HepG2 (cell line): ENCODE data around the gene PLA2G2E. TPM values are rescaled to one million over a fixed set of nuclear protein-coding genes. Genes with fewer than 3 reads are reported as not detected.

Experiments
- GABPB1 ChIP-seq: IDR thresholded peaks from 2 replicates; pipeline ENCODE4 v1.6.1; 2016; ENCODE audit warnings: mild to moderate bottlenecking, missing genetic modification reagents, moderate library complexity, missing compliant biosample characterization
- GATAD2A ChIP-seq: IDR thresholded peaks from 2 replicates; pipeline ENCODE4 v1.6.1; 2016
- HDAC1 ChIP-seq: sonication (generic); formaldehyde crosslinking; IDR thresholded peaks from 2 replicates; pipeline ENCODE4 v1.5.1; 2020; ENCODE audit warnings: mild to moderate bottlenecking, missing genetic modification reagents
- HOXA3 ChIP-seq: sonication (generic); formaldehyde crosslinking; IDR thresholded peaks from 2 replicates; pipeline ENCODE4 v1.5.0; 2020; ENCODE audit warnings: missing genetic modification reagents
- IRF1 ChIP-seq: sonication (generic); formaldehyde crosslinking; IDR thresholded peaks from 2 replicates; pipeline ENCODE4 v1.4.0; 2020; ENCODE audit warnings: low read depth, mild to moderate bottlenecking, missing genetic modification reagents
- KDM3A ChIP-seq: IDR thresholded peaks from 2 replicates; pipeline ENCODE4 v1.6.1; 2018; ENCODE audit warnings: low read depth, missing compliant biosample characterization
- KDM4B ChIP-seq: sonication (generic); formaldehyde crosslinking; IDR thresholded peaks from 2 replicates; pipeline ENCODE4 v1.4.0; 2020; ENCODE audit warnings: missing genetic modification reagents
- KMT2B ChIP-seq: IDR thresholded peaks from 2 replicates; pipeline ENCODE4 v1.6.1; 2016; ENCODE audit warnings: missing genetic modification reagents, missing compliant biosample characterization
- PAXIP1 ChIP-seq: sonication (generic); formaldehyde crosslinking; conservative IDR thresholded peaks from 2 replicates; pipeline ENCODE4 v1.4.0; 2020; ENCODE audit warnings: mild to moderate bottlenecking, missing genetic modification reagents, moderate library complexity
- REXO4 ChIP-seq: sonication (generic); formaldehyde crosslinking; IDR thresholded peaks from 2 replicates; pipeline ENCODE4 v1.8.0; 2022; ENCODE audit warnings: missing genetic modification reagents, mild to moderate bottlenecking, borderline replicate concordance
- SKI ChIP-seq: fragments of 450-650 bp; IDR thresholded peaks from one replicate; pipeline ENCODE4 v1.6.1; 2018; ENCODE audit warnings: mild to moderate bottlenecking; ENCODE audit not compliant: partially characterized antibody
- TFAP4 ChIP-seq: sonication (generic); IDR thresholded peaks from 2 replicates; pipeline ENCODE4 v1.6.1; 2016; ENCODE audit warnings: low read depth, borderline replicate concordance
- ZBTB8A ChIP-seq: sonication (generic); formaldehyde crosslinking; IDR thresholded peaks from 2 replicates; pipeline ENCODE4 v1.4.0; 2020; ENCODE audit warnings: mild to moderate bottlenecking, low read depth, missing genetic modification reagents, borderline replicate concordance
- ZFP90 ChIP-seq: sonication (generic); formaldehyde crosslinking; IDR thresholded peaks from 2 replicates; pipeline ENCODE4 v1.8.0; 2022; ENCODE audit warnings: missing genetic modification reagents, mild to moderate bottlenecking, inconsistent platforms, borderline replicate concordance
- ZFYVE20 ChIP-seq: sonication (generic); formaldehyde crosslinking; IDR thresholded peaks from 2 replicates; pipeline ENCODE4 v1.8.0; 2023; ENCODE audit warnings: low read depth, mild to moderate bottlenecking, moderate library complexity, missing genetic modification reagents, borderline replicate concordance
- ZNF264 ChIP-seq: sonication (generic); formaldehyde crosslinking; IDR thresholded peaks from 2 replicates; pipeline ENCODE4 v1.4.0; 2020; ENCODE audit warnings: missing genetic modification reagents
- ZNF275 ChIP-seq: sonication (generic); formaldehyde crosslinking; IDR thresholded peaks from 2 replicates; pipeline ENCODE4 v1.8.0; 2022; ENCODE audit warnings: missing genetic modification reagents, mild to moderate bottlenecking, inconsistent platforms, borderline replicate concordance
- ZNF350 ChIP-seq: sonication (generic); formaldehyde crosslinking; IDR thresholded peaks from 2 replicates; pipeline ENCODE4 v1.4.0; 2020; ENCODE audit warnings: mild to moderate bottlenecking, low read depth, missing genetic modification reagents, borderline replicate concordance
- ZNF382 ChIP-seq: sonication (generic); formaldehyde crosslinking; IDR thresholded peaks from 2 replicates; pipeline ENCODE4 v1.5.0; 2020; ENCODE audit warnings: missing genetic modification reagents, mild to moderate bottlenecking, borderline replicate concordance
- ZNF451 ChIP-seq: sonication (generic); formaldehyde crosslinking; IDR thresholded peaks from 2 replicates; pipeline ENCODE4 v1.5.0; 2020; ENCODE audit warnings: mild to moderate bottlenecking, missing genetic modification reagents
- ZNF576 ChIP-seq: sonication (generic); formaldehyde crosslinking; IDR thresholded peaks from 2 replicates; pipeline ENCODE4 v1.4.0; 2020; ENCODE audit warnings: mild to moderate bottlenecking, missing genetic modification reagents
- polyA plus RNA-seq, 8 experiments: library from polyadenylated mRNA; depleted of rRNA in 3 of 8; stranded (reverse) in 7 of 8; unstranded in 1 of 8; fragments of >200 nt; fragmentation: Illumina TruSeq in 4 of 8; extraction: Trizol in 4 of 8; gene quantifications; 2 replicates each; pipeline versions ENCODE4 v1.2.1 to v1.2.3, GENCODE V29; 2011 to 2016; ENCODE audit warnings: low read depth in 4 of 8, missing spikeins in 1 of 8, mixed read lengths in 1 of 8; ENCODE audit not compliant: insufficient read depth in 1 of 8
- total RNA-seq, 5 experiments: library from RNA; depleted of rRNA; stranded (reverse); fragments of >200 nt; fragmentation: Illumina TruSeq; extraction: Trizol; gene quantifications; 2 replicates each; pipeline ENCODE4 v1.2.3, GENCODE V29; 2016; ENCODE audit warnings: low read depth in 1 of 5
- TF ChIP-seq, protein P1 (sequence below): sonication (generic); formaldehyde crosslinking; IDR thresholded peaks from 2 replicates; pipeline ENCODE4 v1.4.0; 2020; ENCODE audit warnings: mild to moderate bottlenecking, missing genetic modification reagents

Gene PLA2G2E
- total and polyA plus RNA-seq, 2 of the 13 experiments (the other 11 are each of a cell fraction or from before 2014, with no cell fraction given), result not detected

GRCh38 chr1:19923953-19924346, 533 bp upstream of the PLA2G2E start (continued):
- TF ChIP-seq PAXIP1 (peak; percentile 38; the same call in 1 of the 2 replicates), IRF1 (CRISPR knock-in tag) (no peak), ZBTB8A (CRISPR knock-in tag) (no peak), HOXA3 (peak; percentile 36; the same call in 1 of the 2 replicates), GATAD2A (CRISPR knock-in tag) (peak; percentile 18; the same call in 1 of the 2 replicates), TFAP4 (no peak), ZNF350 (CRISPR knock-in tag) (no peak), GABPB1 (CRISPR knock-in tag) (no peak), ZNF451 (no peak), ZNF264 (CRISPR knock-in tag) (peak; percentile 38; the same call in 1 of the 2 replicates), KDM4B (CRISPR knock-in tag) (no peak), ZFYVE20 (CRISPR knock-in tag) (no peak), REXO4 (CRISPR knock-in tag) (no peak), HDAC1 (CRISPR knock-in tag) (peak; percentile 63), KMT2B (CRISPR knock-in tag) (no peak), ZNF576 (CRISPR knock-in tag) (no peak), SKI (no peak), ZNF275 (CRISPR knock-in tag) (0 out of 2 replicates have a peak, but pooled peaks have one; percentile 35), KDM3A (no peak), ZFP90 (no peak), ZNF382 (no peak)
- TF ChIP-seq, protein P1, sequence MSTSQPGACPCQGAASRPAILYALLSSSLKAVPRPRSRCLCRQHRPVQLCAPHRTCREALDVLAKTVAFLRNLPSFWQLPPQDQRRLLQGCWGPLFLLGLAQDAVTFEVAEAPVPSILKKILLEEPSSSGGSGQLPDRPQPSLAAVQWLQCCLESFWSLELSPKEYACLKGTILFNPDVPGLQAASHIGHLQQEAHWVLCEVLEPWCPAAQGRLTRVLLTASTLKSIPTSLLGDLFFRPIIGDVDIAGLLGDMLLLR (CRISPR knock-in tag), result no peak
